Stimulated activated CD8-positive, alpha-beta memory T cell treated with anti-CD3 and anti-CD28 coated beads, Interleukin-15, amount 100 ng/mL, for 24 hours (primary cell): ENCODE results near the gene COL4A6.
"Not testable (repeated sequence)": the region's sequence is repeated elsewhere in the genome, so short reads cannot be mapped to it uniquely, and the experiment has no call there.

ENCODE experiments used
- DNase-seq: peaks from one replicate; pipeline ENCODE4 v3.0.0-alpha.2; 2020; ENCODE audit warnings: low read depth

The COL4A6 gene

GRCh38 chrX:108399418-108400165 lies 38.6 kb downstream of the COL4A6 start:
- no peak for DNase-seq

DNA sequence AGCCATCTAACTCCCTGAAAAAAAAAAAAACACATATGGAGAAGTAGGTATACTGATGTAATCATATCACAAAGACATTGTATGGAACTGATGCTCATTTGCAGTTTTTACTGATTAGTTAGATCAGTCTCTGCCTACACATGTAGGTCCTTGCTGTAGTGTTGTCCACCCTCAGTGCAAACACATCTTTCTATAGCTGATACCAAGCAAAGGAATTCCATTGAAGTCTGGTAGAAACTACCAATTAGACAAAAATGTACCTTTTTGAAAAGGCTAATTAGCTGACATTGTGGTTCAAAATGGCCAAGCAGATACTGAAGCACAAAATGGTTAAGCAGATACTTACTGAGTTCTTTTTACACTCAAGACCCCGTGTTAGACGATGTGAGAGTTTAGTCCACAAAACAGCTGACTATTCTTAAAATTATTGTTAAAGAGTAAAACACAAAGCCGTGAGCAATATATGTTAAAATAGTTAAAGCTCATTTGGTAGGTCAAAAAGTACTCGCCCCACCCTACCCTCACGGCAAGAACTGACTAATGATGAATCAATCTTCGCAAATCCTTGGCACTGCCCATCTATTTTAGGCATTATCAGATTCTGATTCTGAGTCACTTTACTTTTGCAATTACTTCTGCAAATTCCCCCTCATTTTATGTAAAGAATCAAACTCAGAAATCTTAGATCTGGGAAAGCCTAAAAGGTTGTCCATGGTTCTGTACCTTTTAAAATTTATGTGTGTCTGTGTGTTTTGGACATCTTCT lies 40.4 kb downstream of the COL4A6 start:
- no peak for DNase-seq

DNA sequence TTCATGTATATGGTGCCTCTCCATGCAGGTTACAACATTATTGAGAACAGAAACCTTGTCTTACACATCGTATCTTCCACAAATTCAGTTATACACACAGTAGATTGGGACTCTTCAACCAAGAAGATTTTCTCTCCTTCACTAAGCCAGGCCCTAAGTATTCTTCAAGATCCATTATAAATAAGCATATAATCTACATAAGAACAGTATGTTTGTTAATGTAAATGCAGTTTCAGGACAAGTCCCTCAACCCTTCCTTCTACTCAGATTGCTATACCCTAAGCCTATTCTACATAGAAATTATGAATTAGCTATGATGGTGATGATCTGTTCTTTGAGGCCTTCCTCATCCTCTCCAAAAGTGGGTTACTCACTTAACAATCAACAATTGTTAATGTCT lies 41.2 kb downstream of the COL4A6 start:
- DNase-seq, result no peak

- no peak for DNase-seq
Observed at GRCh38 chrX:108396188-108396891, 41.9 kb downstream of the COL4A6 start.

DNA sequence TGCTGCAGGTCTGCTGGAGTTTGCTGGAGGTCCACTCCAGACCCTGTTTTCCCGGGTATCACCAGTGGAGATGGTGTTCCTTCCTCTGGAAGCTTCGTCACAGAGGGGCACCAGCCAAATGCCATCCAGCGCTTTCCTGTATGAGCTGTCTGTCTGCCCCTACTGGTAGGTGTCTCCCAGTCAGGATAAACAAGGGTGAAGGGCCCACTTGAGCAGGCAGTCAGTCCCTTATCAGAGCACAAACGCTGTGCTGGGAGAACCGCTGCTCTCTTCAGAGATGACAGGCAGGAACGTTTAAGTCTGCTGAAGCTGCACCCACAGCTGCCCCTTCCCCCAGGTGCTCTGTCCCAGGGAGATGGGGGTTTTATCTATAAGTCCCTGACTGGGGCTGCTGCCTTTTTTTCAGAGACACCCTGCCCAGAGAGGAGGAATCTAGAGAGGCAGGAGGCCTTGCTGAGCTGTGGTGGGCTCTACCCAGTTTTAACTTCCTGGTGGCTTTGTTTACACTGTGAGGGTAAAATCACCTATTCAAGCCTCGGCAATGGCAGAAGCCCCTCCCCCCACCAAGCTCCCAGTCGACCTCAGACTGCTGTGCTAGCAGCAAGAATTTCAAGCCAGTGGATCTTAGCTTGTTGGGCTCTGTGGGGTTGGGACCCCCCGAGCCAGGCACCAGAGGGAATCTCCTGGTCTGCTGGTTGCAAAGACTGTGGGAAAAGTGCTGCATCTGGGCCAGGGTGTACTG lies 47.1 kb downstream of the COL4A6 start:
- not testable (repeated sequence) for DNase-seq

DNA sequence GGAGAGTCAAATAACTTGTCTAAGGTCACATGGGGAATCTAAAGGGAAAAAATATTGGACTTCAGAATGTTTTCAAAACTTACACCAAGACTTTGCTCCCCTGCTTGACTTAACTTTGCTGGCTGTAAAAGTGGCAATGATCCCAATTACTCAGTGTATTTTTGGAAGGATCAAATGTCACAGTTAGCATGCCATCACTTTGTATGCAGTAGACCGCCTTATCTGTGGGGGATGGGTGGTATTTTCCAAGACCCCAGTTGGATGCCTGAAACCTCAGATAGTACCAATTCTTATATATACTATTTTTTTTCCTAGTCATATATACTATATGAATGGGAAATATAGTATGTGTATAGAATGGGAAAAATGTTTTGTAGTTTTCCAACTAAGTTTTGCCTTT lies 53.4 kb downstream of the COL4A6 start:
- DNase-seq, result no peak

GRCh38 chrX:108380222-108380621 lies 58.0 kb downstream of the COL4A6 start:
- no peak for DNase-seq

GRCh38 chrX:108376821-108377220 lies 61.4 kb downstream of the COL4A6 start:
- DNase-seq, result not testable (repeated sequence)

DNA sequence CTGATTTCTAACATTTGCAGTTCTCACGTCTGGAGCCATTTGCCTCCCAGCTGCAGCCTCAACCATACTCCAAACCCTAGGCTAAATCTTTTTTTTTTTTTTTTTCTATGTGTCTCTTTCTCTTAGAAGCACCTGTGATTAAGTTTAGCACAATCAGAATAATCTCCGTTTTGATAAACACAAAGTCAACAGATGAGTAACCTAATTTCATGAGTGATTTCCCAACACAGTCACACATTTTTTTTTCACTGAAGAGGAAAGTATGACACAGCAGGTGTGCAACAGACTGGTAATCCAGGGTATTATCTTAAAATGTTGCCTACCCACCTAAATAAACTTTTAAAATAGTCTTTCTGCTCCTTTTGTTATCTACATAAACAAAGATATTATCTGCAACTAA lies 62.6 kb downstream of the COL4A6 start:
- DNase-seq, result not testable (repeated sequence)

GRCh38 chrX:108366644-108367406 lies 71.4 kb downstream of the COL4A6 start:
- DNase-seq, result no peak

DNA sequence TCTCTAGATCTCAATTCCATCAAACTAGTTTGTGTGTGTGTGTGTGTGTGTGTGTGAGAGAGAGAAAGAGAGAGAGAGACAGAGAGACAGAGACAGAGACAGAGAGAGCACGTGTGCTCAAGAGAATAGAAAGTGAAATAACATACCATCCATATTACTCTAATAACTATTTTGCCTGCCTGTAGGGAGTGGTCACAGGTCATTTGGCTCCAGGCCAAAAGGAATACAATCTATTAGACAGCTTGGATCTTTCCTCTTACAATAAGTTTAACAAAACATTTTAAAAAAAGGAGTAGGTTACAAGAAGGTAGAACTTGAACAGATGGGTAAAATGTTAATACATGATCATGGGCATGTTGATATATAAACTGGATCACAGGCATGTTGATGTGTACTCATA lies 76.2 kb downstream of the COL4A6 start:
- DNase-seq, result no peak

DNA sequence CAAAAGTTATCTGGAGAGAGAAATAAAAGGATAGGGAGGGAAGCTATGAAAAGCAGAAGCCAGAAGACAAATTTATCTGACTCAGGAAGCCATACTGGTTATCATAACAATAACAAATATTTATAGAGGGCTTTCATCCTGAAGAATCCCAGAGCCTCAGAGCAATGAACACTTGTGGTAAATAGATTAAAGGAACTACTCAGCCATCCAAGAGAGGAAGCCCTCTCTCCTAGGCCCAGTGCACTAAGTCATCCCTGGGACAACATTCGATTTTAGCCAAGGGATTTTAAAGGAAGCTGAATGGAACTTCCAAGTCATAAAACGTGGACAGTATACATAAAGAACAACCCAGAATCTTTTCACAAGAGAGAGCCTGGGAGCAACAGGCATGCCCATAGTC lies 76.9 kb downstream of the COL4A6 start:
- DNase-seq, result no peak

DNA sequence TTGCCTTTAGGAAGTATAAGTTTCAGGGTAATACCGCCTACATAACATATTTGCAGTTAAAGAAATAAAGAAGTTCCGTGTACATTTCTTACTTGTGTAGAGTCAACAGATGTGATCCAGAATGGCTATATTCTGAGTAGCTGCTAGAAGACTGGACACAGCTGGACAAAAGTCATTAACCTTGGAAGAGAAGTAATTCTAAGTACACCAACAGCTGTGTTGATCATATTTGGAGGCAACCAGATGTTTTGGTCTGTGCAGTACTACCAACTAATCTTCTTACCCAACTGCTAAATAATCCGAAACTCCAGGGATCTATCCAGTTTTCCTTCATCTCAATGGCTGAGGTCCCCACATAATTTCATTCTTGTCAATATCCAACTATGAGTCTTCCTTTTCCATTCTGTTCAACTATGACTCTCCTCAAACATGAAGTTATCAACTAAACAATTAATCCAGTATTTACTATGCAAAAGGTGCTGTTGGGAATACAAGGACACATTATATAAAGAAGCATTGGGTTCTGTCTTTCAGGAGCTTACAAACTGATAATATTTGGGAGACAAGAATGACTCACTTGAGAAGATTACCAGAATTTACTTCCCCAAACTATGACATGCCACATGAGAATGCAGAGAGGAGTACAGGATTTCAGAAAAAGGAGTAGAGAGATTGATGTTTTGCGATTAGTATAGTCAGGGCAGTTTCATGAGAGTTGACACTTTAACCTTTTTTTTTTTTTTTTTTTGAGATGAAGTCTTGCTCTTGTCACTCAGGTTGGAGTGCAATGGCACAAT lies 78.2 kb downstream of the COL4A6 start:
- no peak for DNase-seq

DNA sequence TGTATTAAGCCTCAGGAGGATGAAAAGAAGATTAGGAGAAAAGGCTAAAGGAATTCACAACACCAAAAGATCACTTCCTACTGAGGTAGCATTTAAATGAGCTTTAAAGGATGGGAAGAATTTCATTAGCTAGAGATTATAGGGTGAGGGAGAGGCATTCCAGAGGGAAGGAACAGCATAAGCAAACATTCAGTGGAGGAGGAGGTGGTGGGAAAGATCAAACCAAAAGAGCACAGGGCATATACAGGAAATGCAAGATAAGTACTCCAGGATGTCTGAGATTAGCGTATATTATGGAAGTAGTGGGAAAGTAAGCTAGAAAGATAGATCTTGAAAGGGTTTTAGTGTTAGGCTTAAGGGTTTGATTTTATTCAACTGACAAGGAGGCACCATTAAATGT lies 84.8 kb downstream of the COL4A6 start:
- no peak for DNase-seq

GRCh38 chrX:108349210-108349609 lies 89.0 kb downstream of the COL4A6 start:
- no peak for DNase-seq

DNA sequence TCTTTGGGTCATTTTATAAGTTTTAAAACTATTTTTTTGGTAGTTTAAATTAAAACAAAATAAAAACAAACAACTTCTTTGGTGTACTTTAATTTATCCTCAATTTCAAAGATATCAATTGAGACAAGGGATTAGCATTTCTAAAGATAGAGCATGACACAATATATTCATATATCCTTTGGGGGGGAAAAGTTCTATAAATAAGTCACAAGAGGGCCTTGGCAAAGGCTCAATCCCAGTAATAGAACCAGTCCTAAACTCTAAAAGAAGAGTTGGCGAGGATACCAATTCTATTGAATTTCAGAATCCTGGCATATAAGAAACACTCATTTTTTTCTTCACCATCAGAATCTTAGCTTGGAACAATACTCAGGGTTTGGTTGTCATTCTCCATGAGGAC lies 89.7 kb downstream of the COL4A6 start:
- DNase-seq, result no peak

- no peak for DNase-seq
Observed at GRCh38 chrX:108347800-108348199, 90.4 kb downstream of the COL4A6 start.

- DNase-seq, result no peak
Observed at GRCh38 chrX:108344216-108344615, 94.0 kb downstream of the COL4A6 start.

DNA sequence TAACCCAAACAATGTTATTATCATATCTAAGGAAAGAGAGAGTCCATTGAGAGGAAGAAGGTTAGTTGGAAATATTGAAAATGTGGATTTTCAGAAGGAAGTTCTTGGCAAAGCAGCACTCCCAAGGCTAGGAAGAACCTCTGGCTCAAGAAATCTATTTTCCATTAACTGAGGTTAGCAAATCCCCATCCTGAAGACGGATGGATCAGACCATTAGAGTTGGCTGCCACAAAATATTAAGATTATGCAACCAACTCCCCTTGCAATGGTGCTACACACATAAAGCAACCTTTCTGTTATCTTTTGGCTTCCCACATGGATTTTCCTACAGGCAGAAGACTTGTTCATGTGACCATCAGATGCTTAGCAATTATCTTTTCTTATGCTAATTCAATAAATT lies 96.3 kb downstream of the COL4A6 start:
- no peak for DNase-seq

GRCh38 chrX:108332281-108332680 lies 105.9 kb downstream of the COL4A6 start:
- no peak for DNase-seq
